ENCODE results near the gene CCDC80.

The CCDC80 gene

DNA sequence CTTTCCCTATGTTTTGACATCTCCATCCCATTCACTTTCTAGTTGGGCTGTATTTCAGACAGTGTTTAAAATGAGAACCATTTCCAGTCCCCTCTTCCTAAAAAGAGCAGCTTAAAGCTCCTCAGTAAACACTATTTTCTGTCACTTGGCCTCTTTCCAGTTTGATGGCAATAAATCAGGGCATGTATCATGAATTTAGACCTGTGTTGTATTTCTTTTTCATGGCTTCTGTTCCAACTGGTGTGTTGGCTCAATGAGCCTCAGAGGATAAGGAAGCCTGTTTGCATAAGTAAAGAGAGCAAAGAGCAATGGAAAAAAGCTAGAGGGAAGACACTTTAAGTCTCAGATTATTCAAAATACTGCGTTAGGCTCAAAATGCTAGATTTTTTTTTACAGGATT is 7.2 kb downstream of the CCDC80 start:
- DNase-seq (ENCODE audit: low spot score): no peak

DNA sequence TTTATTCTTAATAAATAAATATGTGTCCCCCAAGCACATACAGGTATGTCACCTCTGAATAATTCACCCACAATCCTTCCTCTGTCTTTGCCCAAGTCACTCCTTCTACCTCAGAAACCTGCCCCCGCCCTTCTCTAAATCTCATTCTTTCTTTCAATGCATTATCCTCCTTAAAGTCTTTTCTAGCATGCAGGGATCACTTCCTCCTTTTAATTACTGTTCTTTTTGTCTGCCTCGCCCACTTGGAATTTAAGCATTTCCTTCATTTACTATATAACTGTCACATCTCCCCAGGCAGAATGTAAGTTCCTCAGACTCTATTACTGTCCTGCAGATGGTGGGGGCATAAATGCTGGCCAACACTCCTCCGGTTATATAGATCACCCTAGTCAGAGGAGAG is 7.8 kb downstream of the CCDC80 start:
- DNase-seq (ENCODE audit: low spot score): no peak

DNA sequence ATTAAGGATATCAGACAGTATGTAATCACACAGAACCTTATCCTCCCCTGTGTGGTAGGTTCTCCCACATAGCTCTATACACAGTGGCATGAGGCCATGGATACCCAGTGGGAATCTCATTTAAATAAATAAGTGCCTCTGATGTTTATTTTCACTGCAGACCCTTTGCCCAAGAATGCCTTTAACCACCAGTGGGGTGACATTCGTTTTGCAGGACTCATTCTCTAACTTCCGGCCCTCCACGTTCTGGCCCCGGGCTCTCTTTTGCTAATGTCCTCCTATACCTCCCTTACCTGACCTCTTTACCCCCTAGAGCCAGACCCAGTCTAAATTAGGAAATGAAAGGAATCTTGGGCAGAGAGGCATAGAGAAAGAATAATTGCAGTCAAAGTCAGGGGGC is 8.3 kb downstream of the CCDC80 start:
- no peak for DNase-seq (ENCODE audit: low spot score)

DNA sequence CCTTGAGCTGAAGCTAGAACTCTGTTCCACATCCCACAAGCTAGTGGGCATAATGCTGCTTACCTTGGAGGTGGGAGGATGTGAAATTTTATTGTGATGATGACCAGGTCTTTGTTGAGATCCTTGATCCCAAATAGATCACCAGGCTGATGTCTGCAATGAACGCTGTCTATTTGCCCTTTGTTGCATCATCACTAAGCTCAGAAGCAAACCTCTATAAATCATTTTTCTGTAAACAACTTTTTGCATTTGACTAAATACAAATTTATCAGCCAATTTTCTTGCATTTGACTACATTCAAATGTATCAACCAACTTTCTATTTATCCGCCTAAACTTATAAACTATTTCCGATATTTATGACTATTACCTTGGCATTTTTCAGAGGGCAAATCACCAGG is 9.7 kb downstream of the CCDC80 start:
- no peak for DNase-seq (ENCODE audit: low spot score)

DNA sequence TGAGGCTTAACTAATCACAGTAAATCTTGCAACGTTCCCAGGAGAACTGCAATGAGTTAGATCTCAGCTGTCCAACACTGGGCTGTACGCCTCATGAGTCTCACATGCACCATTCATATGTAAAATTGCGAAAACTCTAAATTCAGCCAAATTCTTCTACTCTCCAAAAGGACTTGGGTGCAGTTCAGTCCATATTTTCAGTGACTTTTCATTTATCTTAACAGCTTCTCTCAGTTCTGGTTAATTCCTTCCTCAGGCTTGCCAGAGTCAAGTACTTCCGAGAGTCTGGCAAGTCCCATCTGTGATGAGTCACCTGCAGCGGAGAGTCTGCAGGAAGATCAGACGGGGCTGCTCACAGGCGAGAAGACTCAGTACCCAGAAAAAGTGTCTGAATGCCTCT is 11.5 kb downstream of the CCDC80 start:
- DNase-seq (ENCODE audit: low spot score): no peak

DNA sequence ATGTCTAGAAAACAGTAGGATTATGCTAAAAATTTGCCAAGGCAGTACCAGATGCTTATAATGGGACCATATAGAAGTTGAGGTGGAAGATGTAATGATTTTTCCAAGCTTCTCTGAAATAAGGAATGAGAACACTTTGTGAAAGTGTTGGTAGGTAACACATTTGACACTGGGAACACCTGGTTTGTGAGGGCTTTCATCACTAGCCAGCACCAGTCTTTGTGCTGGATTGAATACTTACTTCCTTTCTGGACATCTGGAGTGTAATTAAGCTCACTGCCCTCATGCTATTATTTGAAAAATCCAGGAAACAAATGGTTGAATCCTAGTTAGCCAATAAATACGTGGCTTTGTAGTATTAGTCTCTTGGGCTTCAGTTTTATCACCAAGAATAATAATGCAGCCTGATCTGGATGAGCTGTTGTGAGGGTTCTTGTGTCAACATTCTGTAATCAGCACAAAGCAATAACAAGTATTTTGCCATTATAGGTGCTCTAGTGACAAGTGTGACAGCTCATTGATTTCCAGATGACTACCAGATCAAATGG is 12.9 kb downstream of the CCDC80 start:
- DNase-seq (ENCODE audit: low spot score): no peak

DNA sequence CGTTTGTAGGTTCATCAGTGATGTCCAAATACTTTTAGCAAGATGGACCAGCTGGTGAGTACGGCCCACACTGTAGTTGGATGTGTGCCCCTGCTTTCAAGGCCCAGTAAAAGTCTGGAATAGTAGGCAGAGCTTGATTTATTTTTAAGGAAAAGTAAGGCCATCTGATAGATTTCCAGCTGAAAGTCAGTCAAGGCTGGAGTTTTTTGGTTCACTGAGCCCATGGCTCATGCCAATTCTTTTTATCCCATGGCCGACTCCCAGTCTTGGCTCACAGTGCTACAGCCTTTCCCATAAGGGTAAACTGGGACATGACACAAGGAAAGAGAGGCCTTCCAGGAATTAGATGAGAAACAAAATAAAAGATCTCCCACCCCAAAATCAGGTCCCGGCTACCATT is 13.5 kb downstream of the CCDC80 start:
- no peak for DNase-seq (ENCODE audit: low spot score)

DNA sequence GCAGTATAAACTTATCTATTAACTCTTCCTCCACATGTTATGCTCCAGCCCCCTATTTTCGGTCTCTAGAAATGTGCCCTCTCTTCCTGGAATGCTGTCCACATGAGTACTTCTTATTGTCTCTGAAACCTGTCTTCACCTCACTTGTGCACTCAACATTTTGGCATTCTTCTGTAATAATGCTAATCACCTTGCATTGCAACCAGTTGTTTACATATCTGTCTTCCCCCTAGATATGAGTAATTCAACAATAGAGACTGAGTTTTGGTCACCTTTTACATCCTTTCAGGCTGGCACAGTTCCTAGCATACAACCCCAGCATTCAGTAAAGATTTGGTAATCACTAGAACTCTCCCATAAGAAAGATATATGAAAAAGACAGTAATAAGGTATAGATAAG is 17.2 kb downstream of the CCDC80 start:
- no peak for DNase-seq (ENCODE audit: low spot score)

DNA sequence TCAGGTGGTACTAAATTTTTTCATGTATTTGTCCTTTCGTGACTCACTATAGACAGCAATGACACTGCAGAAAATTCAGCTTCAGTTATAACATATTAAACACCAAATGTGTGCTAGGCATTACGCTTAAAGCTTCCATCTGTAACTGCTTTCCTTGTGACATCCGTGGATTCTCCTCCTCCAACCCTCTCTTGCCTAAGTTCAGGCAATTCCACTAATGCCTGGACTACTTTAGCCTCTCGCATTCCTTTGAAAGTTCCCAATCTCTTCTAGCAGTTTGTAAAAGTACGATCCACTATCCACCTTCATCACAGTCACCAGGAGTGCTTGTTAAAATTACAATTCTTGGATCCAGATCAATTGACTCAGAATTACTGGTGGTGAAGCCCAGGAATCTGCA is 17.7 kb downstream of the CCDC80 start:
- DNase-seq (ENCODE audit: low spot score): no peak

DNA sequence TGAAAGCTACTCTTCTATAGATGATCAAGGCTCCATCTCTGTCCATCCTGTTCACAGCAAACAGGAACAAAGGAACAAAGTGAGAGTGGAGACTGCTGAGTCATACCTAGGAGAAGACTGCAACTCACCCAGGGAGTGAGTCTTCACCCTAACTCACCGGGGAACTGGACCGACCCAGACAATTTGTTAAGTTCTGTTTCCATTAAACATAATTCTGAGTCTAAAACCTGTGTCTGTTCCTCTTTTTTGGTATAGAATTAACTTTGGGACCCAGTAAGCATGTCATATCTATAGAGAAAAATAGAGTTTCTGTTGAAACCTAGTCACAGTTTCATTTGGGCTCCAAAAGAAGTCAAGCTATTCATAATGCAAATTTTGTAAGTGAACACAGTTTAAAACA is 21.6 kb downstream of the CCDC80 start:
- DNase-seq (ENCODE audit: low spot score): no peak

DNA sequence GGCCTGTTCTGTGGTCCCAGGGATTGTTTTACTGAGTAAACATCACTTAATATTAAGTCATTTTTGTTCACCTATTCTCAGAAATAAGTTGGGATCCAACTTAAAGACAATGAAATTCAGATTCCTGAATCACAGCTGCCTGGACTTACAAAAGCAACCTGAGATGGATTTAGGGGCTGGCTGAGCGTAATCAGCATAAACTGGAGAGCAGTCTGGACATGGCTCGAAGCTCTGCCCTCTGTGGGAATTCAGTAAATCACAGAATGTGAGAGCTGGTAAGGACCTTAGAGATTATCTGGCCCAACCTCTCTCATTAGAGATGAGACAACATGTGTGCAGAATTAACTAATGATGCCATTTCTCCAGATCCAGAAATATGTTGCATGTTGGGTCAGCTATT is 23.7 kb downstream of the CCDC80 start:
- no peak for DNase-seq (ENCODE audit: low spot score)

DNA sequence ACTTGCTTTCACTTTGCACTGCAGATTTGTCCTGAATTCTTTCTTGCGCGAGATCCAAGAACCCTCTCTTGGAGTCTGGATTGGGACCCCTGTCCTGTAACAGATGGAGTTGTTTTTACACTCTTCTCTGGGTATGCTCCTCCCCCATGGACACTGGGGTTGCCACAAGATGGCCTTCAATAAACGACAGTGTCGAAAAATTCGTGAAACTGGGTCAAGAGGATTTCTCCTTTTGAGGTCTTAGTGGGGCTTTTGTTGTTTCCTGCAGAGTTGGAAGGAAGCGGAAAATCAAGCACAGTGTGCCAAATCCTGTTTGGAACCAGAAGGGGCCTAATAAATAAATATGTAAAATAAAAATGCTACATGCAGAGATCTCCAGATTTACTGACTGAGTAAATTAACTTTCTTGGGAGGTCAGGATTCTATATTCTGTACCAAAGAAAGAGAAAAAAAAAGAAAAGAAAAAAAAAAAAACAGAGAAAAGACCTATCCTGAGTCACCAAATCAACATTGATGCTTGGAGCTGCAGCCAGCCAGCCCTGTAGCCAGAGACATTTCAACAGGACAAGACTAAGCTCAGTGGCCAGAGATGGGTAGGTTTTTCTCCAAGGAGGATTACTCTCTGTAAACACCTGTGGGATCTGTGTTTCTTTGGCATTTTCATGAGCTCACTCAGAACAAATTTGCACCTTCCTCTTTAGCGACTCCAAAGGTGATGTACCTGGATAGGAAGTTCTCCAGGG is 24.8 kb downstream of the CCDC80 start:
- no peak for DNase-seq (ENCODE audit: low spot score)

DNA sequence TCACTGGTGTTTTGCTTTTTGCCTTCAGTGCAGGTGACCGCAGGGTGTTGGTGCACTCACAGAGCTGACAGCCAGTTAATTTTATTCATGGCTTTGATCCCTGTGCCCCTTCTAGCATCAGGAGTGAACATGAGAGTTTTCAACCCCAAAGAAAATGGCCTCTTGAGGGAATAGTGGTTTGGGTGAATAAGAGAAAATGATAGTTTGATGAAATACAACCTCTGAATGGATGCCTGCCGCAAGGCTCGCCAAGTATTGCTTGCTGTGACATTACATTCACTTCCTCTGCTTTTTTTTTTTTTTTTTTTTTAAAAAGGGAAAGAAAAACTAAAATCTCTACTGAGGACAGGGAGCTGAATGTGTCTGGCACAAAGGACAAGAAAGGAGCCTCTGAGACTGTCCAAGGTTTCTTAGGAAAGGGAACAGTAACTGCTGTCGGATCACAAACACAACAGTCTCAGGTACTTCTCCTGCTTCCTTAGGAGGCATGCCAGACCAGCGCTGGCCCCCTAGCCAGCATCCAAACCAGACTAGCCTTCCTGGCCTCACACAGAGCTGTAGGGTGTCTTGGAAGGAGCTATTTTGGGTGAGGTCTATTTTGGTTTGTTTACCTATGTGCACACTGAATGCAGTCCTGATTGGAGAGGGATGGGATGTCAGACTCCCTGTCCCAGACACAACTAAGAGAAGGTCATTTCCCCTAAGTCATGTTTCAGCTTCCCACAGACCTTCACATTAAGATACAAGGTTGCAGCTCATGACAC is 29.0 kb downstream of the CCDC80 start:
- no peak for DNase-seq (ENCODE audit: low spot score)

DNA sequence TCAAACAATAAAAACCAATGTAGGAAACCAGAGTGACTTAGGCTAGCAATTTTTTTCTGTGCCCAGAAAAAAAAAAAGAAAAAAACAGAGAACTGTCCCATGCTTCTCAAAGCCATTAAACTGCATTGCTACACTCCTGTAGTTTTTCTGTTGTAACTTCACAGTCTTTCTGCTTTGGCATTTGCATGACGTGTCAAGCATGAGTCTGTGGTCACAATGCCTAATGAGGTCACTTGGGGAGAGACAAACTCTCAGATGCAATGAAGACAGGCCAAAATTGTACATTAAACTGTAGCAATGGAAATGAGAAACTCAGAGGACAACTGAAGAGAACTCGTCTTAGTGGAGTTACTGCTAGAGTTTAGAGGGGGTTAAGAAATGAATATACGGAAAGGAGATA is 30.8 kb downstream of the CCDC80 start:
- no peak for DNase-seq (ENCODE audit: low spot score)

DNA sequence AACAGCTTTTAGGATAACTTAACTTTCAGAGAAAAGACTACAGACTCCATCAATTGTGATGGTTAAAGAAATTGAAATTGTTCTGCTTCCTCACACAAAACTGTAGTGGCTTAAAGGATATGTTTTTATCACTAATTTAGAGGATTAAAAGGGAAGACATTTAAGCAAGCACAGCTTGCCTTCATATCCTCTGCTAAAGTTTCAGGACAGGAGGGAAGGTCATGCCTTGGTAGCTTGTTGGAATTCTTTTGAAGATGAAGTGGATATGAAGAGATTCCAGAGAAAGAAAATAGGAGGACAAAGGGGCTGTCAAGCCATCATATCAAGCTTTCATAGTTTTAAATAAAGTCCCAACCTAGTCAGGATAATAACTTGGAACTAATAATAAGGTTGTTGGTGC is 33.1 kb downstream of the CCDC80 start:
- DNase-seq (ENCODE audit: low spot score): no peak

DNA sequence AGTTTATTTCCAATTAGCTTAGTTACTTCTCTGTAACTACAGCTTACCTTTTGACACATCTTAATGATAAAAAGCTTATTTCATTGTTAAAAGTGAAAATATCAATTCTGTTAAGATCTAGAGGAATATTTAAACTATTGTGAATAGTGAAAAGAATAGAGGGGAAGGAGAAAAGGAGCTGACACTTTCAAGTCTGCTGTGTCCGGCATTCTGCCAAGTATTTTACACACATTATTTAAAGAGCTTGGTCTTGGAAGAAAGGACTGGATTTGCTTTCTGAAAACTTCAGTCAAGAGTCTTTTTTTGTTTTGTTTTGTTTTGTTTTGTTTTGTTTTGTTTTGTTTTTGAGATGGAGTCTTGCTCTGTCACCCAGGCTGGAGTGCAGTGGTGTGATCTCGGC is 34.8 kb downstream of the CCDC80 start:
- DNase-seq (ENCODE audit: low spot score): no peak

DNA sequence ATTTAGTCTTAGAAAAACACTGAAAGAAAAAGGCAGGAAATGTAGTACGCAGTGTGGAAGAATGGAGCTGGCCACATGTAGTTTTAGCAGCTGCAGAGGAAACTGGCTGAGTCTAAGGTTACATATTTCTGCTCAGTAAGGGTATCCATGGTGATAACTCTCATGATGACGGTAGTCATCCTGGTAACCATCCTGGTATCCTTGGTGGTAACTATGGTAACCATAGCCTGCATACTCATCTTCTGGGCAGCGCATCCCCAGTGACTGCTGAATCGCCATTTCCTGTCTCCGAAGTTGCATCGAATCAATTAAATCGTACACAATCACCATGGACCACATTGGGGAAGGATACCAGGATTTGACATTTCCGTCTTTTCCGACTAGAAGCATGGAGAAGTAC is 35.7 kb downstream of the CCDC80 start:
- DNase-seq (ENCODE audit: low spot score): peak; percentile 76

DNA sequence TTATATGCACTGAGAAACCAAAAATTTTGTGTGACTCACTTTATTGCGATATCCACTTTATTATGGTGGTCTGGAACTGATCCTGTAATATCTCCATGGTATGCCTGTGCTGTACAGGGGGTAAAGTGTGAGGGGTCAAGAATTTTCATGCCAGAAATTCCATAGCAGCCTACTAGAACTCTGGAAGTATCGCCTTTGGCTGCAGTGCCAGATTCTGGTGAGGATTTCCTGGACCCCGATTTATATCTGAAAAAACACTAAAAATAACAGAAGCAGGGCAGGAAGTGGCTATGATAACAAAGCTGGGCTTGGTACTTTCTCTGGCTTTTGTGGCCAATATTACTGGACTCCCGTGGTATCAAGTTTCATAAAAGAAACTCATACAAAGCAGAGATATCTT is 36.4 kb downstream of the CCDC80 start:
- DNase-seq (ENCODE audit: low spot score): peak; percentile 38

DNA sequence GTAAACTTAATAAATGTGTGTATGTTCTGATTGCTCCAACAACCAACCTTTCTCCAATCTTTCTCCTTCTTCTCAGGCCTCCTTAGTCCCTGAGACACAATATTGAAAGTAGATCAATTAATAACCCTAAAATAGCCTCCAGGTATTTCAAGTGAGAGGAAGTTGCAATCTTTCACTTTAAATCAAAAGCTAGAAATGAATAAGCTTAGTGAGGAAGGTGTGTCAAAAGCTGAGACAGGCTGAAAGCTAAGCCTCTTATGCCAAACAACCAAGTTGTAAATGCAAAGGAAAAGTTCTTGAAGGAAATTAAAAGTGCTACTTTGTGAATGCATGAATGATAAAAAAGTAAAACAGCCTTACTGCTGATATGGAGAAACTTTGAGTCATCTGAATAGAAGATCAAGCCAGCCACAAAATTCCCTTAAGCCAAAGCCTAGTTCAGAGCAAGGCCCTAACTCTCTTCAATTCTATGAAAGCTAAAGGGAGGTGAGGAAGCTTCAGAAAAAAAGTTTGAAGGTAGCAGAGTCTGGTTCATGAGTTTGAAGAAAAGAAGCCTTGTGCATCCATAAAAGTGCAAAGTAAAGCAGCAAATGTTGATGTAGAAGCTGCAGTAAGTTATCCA is 38.6 kb downstream of the CCDC80 start:
- DNase-seq (ENCODE audit: low spot score): no peak

DNA sequence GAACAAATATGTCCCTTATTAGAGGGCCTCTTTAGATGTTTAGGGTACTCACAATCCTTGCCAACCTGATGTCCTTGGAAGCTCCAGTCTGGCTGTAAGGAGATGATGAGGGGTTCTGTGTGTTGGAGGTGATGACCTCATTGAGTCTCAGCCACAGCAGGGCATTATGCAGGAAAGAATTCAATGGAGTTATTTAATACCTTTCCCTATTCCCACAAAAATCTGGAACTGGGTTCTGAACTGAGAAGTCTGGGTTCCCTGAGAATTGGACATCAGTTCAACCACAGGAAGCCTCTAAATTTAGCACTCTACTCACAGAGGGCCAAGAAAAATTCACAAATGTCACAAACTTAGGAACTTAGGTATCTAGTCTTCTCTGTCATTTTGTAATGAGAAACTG is 42.2 kb downstream of the CCDC80 start:
- DNase-seq (ENCODE audit: low spot score): no peak

DNA sequence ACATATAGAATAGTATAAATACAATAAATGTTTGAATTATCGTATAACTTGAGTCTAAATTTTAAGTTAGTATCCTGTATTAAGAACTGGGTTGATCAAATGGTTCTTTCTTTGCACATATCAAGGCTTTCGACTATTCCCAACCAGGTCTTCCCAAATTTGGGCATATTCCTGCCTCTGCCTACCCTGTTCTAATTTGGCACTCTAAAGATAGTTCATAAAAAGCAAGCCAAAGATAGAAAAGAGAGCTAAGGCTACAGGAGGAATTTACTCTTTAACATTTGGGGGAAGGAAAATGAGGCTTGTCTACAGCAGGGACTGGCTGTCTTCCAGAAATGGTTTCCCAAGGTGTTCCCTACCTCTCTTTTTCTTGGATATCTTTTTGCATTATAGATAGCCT is 43.0 kb downstream of the CCDC80 start:
- no peak for DNase-seq (ENCODE audit: low spot score)

DNA sequence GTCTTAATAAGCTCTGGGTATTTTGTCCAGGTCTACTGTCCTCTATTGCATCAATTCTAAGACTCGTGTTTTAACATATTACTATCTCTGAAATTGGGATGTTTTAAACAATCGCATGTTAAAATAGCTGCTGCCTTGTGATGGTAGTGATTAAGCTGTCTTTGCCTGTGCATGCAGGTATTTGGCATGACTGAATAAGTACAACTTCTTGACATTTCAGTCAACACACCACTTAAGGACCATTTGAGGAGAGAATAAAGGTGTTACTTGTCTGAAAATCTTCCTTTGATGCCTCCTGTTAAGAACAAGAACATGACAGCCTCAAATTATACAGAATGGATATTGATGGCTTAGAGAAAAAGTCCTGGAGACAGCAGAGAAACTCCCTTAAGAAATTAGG is 46.1 kb downstream of the CCDC80 start:
- DNase-seq (ENCODE audit: low spot score): no peak

DNA sequence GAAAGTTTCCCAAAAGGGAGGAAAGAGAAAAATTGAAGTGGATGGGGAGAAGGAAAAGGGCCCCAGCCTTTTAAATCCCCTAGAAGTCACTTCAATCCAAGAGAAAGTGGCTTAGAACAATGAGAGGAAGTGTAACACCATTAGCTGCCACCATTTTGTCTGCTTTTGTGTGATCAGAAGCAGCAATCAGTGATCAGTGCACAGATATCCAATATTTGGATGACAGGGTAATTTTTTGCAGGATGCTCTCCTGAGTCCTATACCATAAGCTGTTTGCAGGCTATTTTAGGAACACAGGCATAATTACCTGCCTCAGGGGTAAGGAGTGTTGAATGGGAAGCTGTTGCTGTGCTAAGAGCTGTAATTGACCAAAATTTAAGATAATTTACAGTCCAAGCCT is 47.7 kb downstream of the CCDC80 start:
- DNase-seq (ENCODE audit: low spot score): no peak
